ENCODE measurements around the gene CNGB1.
"Not testable (repeated sequence)": the region's sequence is repeated elsewhere in the genome, so short reads cannot be mapped to it uniquely, and the experiment has no call there.

The CNGB1 gene

DNA sequence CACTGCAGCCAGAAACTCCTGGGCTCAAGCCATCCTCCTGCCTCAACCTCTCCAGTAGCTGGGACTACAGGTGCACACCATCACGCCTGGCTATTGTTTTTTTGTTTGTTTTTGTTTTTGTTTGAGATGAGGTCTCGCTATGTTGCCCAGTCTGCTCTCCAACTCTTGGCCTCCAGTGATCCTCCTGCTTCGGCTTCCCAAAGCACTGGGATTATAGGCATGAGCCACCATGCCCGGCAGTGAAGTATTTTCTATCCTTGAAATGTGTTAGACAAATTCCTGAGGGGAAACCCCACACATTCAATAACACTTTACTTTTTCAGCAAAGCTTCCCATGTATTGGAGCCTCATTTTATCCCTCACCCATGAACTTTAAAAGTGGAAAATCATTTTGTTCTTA is 87.4 kb downstream of the CNGB1 start:
- no peak for DNase-seq

GRCh38 chr16:57882792-57883191 is 88.1 kb downstream of the CNGB1 start:
- no peak for DNase-seq

- DNase-seq = no peak
Measured at GRCh38 chr16:57882206-57882605, 88.7 kb downstream of the CNGB1 start.

- no peak for DNase-seq
Measured at GRCh38 chr16:57878586-57878985, 92.3 kb downstream of the CNGB1 start.

DNA sequence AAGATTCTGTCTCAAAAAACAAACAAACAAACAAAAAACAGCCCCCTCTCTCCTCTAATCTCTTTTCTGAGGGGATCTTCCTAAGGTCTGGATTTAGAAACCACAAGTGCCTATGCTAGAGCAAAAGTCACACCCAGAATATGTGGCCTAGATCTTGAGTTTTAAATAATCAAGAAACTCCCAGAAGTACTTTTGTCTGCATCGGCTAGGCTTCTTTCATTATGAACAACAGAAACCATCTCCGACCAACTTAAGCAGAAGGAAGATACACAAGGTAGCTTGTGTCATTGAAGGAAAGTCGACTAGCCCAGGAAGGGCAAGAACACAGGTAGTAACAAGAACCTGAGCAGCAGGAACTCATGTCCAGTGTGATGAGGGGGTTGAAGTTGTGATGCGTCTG is 94.7 kb downstream of the CNGB1 start:
- DNase-seq = no peak

DNA sequence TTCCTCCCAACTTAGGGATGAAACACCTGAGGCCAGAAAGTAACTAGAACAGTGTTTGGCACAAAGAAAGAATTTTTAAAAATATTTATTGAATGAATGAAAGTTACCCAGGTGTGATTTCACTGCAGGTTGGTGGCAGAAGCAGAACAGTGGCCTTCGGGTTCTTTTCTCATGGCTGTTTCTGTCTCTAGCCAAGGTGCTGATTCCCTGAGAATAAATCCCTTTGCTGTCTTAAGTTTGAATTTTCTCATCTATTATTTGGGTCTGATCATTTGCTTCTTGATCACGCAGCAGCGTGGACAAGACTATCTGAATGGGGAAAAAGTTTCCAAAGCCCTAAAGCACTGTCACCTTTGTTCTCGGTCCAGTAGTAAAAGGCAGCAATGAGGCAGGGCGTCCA is 95.6 kb downstream of the CNGB1 start:
- no peak for DNase-seq

DNA sequence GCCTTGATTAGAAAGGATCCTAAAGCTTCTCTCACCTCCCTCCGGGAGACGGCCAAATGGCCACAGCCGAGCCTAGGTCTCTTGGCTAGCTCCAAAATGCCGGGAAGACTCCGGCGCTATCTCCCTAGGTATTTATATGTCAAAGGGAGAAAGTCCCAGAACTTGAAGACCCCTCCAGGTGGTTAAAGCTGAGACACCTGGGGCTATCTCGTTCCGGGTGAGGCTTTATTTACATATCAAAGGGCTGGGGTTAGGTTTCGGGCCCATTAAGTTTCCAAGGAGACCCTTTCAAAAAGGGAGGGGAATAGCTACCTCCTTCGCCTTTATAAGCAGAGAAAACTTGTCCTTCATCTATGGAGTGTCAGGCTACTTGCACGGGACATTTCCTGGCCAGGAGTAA is 97.7 kb downstream of the CNGB1 start:
- no peak for DNase-seq

DNA sequence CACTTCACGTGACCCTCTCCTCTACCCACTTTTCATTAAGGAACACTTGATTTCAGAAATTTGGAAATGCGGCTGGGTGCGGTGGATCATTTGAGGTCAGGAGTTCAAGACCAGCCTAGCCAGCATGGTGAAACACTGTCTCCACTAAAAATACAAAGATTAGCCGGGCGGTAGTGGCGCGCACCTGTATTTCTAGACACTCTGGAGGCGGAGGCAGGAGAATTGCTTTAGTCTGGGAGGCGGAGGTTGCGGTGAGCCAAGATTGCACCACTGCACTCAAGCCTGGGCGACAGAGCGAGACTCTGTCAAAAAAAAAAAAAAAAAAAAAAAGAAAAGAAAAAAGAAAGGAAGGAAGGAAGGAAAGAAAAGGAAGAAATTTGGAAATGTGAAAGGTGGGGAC is 98.2 kb downstream of the CNGB1 start:
- DNase-seq = not testable (repeated sequence)

DNA sequence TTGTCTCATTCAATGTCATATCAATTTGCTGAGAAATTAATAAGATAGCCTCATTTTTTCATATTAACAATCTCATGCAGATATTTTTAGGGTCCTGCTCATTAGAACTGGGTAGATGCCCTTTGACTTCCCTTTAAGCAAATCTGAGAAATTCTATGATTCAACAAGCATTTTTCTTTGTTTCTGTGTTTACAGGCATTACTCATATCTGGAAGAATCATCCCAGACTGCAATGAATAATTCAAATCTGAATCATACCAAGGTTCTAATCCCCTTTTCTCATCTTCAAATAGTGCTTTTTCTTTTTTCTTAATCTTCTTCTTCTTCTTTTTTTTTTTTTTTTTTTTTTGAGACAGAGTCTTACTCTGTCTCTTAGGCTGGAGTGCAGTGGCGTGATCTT is 99.5 kb downstream of the CNGB1 start:
- DNase-seq = no peak

- DNase-seq = no peak
Measured at GRCh38 chr16:57870753-57871454, 100.0 kb downstream of the CNGB1 start.

DNA sequence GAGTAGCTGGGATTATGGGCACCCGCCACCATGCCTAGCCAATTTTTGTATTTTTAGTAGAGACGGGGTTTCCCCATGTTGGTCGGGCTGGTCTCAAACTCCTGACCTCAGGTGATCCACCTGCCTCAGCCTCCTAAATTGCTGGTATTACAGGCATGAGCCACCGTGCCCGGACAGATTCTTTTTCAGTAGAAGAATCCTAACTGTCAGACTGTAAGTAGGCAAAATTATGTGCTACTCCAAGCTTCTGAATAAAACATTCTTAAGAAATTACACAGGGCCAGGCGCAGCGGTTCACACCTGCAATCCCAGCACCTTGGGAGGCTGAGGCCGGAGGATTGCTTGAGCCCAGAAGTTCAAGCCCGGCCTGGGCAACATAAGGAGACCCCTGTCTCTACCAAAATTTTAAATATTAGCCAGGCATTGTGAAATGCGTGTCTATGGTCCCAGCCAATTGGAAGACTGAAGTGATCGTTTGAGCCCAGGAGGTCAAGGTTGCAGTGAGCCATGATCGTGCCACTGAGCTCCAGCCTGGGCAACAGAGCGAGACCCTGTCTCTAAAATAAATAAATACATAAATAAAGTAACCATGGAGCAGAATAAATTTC is 101.9 kb downstream of the CNGB1 start:
- DNase-seq = no peak

DNA sequence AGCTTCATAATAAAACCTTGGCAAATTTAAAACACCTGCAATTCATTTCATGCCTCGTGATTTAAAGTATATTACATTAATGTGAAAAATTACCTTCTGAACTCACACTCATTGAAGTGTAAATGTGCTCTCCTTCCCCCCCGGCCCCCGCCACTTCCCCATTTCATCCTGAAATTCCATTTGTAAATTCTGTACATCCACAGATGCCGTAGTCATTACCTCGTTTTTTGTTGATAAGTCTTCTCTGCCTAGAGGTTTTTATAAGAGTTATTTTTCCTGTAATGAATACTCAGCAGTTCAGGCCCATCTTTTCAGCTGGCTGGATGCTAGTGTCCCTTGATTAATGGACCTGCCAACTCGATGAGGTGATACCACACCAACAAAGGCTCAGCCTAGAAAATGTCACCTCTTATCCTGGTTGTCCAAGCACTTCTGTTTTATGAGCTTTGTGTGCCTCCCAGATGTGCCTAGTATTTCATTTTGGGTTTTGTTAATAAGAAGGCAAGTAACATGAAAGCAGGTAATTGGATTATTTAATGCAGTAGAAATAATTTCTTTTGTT is 103.8 kb downstream of the CNGB1 start:
- no peak for DNase-seq

DNA sequence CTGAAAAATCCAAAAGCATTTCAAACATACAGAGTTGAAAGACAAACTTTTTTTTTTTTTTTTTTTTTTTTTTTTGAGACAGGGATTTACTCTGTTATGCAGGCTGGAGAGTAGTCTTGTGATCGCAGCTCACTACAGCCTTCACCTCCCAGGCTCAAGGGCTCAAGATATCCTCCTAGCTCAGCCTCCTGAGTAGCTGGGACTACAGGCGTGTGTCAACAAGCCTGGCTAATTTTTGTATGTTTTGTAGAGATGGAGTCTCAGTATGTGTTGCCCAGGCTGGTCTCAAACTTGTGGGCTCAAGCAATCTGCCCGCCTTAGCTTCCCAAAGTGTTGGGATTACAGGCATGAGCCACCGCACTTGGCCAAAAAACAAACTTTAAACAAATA is 104.4 kb downstream of the CNGB1 start:
- no peak for DNase-seq

DNA sequence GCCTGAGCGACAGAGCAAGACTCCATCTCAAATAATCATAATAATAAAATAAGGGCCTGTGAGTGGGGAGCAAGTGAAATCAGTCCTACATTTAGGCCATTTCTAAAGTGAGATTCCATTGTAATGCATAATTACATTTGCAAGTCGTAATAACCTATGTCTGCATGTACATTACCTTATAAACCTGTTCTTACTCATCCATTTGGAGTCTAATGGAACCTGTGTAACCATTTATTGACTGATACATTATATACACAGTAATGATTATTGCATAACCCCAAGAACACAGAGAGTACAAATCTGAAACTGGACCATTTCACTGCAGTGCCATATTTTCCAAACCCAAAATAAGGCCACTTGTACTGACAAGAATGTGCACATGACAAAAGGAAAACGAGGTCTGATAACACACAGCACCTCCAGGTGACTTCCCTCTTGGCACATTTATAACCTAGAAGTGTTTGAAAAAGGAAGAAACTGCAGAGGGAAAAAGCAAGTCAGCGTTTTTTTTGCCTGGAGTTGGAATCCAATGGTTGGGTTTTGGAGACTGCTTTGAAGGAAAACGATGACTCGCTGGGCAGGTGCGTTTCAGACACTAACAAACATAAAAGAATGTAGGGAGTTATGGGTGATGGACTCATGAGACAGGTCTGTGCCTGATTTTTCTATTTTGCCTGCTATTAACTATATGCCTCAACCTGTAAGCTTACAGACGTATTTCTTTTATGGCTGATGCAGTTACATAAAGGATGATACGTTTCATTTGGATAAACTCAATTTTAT is 105.0 kb downstream of the CNGB1 start:
- DNase-seq = no peak

DNA sequence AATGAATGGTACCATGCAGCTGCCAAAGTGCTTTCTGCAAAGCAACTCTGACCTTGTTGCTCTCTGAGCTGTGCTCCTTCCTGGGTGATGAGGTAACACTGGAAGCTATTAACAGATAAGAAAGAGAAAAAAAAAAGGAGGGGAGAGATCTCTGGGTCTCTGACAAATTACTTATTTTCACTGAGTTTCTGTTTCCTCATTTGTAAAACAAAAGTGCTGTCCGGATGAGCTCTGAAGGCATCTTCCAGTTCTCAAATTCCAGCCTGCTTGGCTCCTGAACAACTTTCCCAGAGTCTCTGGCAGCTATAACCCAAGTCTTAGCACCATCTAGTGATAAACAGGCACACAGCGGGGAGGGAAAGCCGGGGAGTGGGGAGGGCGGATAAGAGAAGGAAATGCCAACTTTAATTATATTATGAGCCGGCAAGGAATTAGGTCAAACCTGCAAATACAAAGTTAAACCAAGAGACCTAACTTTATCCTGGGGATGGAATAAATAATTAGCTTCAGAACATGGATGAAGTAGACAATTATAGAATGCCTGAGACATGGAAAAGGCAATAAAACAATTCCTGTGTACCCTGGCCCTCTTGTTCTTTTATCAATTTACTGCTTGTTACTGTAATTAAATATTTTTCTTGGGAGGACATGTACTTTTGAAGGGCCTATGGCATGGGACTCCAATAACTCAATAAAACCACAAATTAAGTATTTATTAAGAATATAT is 107.3 kb downstream of the CNGB1 start:
- DNase-seq = no peak

- no peak for DNase-seq
Measured at GRCh38 chr16:57862698-57863433, 108.1 kb downstream of the CNGB1 start.

DNA sequence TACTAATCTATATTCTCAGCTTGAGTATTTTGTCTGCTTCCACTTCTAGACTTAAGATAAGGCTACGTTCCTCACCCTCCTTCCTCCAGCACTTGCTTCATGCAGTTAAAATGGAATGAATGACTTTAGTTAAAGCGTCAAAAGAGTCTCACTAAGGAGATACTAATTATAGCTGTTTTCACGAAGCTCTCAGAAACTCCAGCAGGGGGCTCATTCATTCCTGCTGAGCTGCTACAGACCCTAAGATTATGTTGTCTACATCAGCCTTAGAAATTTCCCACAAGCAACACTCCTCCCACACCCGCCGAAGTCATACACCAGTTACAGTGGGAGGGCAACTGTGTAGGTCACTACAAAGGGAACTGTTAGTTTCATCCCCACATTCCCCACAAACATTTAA is 111.6 kb downstream of the CNGB1 start:
- no peak for DNase-seq

- no peak for DNase-seq
Measured at GRCh38 chr16:57858635-57859034, 112.3 kb downstream of the CNGB1 start.

DNA sequence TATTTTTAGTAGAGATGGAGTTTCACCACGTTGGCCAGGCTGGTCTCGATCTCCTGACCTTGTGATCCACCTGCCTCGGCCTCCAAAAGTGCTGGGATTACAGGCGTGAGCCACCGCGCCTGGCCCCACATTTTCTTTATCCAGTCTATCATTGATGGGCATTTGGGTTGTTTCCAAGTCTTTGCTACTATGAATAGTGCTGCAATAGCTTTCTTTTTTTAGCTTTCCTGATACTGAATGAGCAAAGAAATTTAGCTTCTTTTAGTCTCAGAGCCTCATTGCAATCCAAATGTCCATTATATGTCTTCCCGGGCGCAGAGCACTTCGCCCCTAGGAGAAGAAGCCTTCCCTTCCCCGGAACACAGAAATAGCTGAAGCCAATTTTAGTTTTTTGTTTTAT is 112.9 kb downstream of the CNGB1 start:
- not testable (repeated sequence) for DNase-seq

GRCh38 chr16:57855188-57855587 is 115.7 kb downstream of the CNGB1 start:
- no peak for DNase-seq

- no peak for DNase-seq
Measured at GRCh38 chr16:57852189-57852588, 118.7 kb downstream of the CNGB1 start.

GRCh38 chr16:57848181-57848580 is 122.7 kb downstream of the CNGB1 start:
- no peak for DNase-seq

All from GDM1 (cell line).